ENCODE data around the gene CTNNA3.

CTNNA3 gene

GRCh38 chr10:67612577-67613537 is 83.1 kb downstream of the CTNNA3 start:
- TF ChIP-seq EZH2phosphoT487 (IDR thresholded peaks at IDR 0.05; ENCODE audit: borderline replicate concordance): peak; percentile 51
- TF ChIP-seq, protein P1, sequence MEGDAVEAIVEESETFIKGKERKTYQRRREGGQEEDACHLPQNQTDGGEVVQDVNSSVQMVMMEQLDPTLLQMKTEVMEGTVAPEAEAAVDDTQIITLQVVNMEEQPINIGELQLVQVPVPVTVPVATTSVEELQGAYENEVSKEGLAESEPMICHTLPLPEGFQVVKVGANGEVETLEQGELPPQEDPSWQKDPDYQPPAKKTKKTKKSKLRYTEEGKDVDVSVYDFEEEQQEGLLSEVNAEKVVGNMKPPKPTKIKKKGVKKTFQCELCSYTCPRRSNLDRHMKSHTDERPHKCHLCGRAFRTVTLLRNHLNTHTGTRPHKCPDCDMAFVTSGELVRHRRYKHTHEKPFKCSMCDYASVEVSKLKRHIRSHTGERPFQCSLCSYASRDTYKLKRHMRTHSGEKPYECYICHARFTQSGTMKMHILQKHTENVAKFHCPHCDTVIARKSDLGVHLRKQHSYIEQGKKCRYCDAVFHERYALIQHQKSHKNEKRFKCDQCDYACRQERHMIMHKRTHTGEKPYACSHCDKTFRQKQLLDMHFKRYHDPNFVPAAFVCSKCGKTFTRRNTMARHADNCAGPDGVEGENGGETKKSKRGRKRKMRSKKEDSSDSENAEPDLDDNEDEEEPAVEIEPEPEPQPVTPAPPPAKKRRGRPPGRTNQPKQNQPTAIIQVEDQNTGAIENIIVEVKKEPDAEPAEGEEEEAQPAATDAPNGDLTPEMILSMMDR (conservative IDR thresholded peaks at IDR 0.05; ENCODE audit: low read length): no peak
- no peak overlapping the region for H3K4me2 ChIP-seq (ENCODE audit: low read depth, low read length, poor library complexity, severe bottlenecking)

DNA sequence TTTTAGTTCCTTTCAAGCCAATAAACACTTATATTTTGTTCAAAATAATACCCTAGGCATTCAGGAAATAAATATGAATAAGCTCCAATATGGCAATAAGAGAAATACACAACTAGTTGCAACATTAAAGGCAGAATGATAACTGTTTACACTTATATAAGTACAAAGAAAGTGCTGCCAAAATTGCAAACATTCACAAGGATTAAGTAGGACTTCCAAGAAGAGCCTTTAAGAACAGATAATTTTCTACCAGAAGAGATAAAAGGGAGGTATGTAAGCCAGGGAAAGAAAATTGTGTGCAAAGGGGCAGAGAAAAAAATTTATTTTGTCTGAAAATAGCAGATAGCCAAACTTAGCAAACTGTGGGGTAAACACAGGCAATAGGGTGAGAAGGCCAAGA is 83.8 kb downstream of the CTNNA3 start:
- H3K36me3 ChIP-seq (ENCODE audit: insufficient read depth, low read length): no peaks in the 10 kb centered on the region
- TF ChIP-seq, protein P1 (conservative IDR thresholded peaks at IDR 0.05; ENCODE audit: low read length): no peak
- TF ChIP-seq EZH2phosphoT487 (IDR thresholded peaks at IDR 0.05; ENCODE audit: borderline replicate concordance): no peak
- no peaks in the 10 kb centered on the region for H3K9me2 ChIP-seq (replicated peaks; ENCODE audit: low read depth, low read length)
- H3K4me3 ChIP-seq (ENCODE audit: low read length, poor library complexity, severe bottlenecking): no peak overlapping the region
- peaks cover 79% of the 10 kb centered on the region for H3K27me3 ChIP-seq (ENCODE audit: insufficient read depth, low read length, poor library complexity, severe bottlenecking)
- H4K20me1 ChIP-seq (ENCODE audit: insufficient read depth, low read length, poor library complexity, severe bottlenecking): no peaks in the 10 kb centered on the region
- no peaks in the 10 kb centered on the region for H3K79me2 ChIP-seq (ENCODE audit: insufficient read depth, low read length)
- H3K9ac ChIP-seq (ENCODE audit: low read depth, low read length, poor library complexity, severe bottlenecking): no peak overlapping the region
- no peak overlapping the region for H3K4me2 ChIP-seq (ENCODE audit: low read depth, low read length, poor library complexity, severe bottlenecking)
- H3F3A ChIP-seq (ENCODE audit: low read depth): no peaks in the 10 kb centered on the region
- no peak overlapping the region for H2AFZ ChIP-seq (ENCODE audit: low read length)
- H3K9me3 ChIP-seq (ENCODE audit: insufficient read depth, low read depth, low read length): no peaks in the 10 kb centered on the region
- H3K4me1 ChIP-seq (ENCODE audit: insufficient read depth, low read length, poor library complexity, severe bottlenecking): no peaks in the 10 kb centered on the region

More at GRCh38 chr10:67612577-67613537, 83.1 kb downstream of the CTNNA3 start:
- Histone ChIP-seq H3F3A (ENCODE audit: low read depth) (no peaks in the 10 kb centered on the region), H3K4me1 (ENCODE audit: insufficient read depth, low read length, poor library complexity, severe bottlenecking) (no peaks in the 10 kb centered on the region), H3K9me3 (ENCODE audit: insufficient read depth, low read depth, low read length) (no peaks in the 10 kb centered on the region), H3K27me3 (ENCODE audit: insufficient read depth, low read length, poor library complexity, severe bottlenecking) (peaks cover 79% of the 10 kb centered on the region), H3K4me3 (ENCODE audit: low read length, poor library complexity, severe bottlenecking) (no peak overlapping the region), H4K20me1 (ENCODE audit: insufficient read depth, low read length, poor library complexity, severe bottlenecking) (no peaks in the 10 kb centered on the region), H3K36me3 (ENCODE audit: insufficient read depth, low read length) (no peaks in the 10 kb centered on the region), H3K79me2 (ENCODE audit: insufficient read depth, low read length) (no peaks in the 10 kb centered on the region), H2AFZ (ENCODE audit: low read length) (no peak overlapping the region), H3K9me2 (replicated peaks; ENCODE audit: low read depth, low read length) (no peaks in the 10 kb centered on the region), H3K9ac (ENCODE audit: low read depth, low read length, poor library complexity, severe bottlenecking) (no peak overlapping the region)

DNA sequence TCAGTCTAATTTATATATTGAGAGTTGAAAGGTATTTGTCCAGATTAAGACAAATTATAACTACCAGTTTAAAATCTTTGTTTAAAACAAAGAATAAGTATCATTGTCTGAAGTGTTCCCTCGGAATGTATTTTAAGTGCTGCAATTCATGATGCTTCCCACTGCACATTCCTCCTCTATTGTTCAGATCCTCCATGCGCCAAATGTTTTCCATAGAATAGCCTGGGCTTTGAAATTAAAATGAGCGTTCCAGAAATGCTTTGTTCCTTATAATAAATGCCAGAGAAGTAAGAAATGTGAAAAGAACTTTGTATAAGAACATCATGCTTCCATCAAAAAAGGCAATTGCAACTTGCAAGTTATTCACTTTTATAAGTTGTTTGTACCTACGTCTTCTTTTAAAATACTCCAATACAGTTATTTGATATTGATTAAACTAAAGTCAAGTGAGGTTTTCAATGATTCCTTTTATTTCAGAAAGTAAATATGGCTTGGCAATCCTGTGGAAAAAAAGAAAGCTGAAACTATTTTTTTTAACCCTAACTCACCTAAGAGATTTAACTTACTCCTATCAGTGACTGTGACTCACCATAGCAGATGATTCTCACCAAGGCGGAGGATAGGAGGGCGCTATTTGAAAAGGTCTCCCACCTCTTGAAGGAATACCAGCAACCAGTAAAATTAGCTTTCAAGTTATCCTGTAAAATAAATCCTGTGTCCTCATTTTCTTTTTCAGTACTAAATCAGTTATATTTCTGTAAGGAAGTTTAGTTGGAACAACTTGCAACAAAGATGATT is 85.8 kb downstream of the CTNNA3 start:
- Histone ChIP-seq H3K27me3 (ENCODE audit: insufficient read depth, low read length, poor library complexity, severe bottlenecking) (peaks cover 75% of the 10 kb centered on the region), H3K4me1 (ENCODE audit: insufficient read depth, low read length, poor library complexity, severe bottlenecking) (no peaks in the 10 kb centered on the region), H3K79me2 (ENCODE audit: insufficient read depth, low read length) (no peaks in the 10 kb centered on the region), H2AFZ (ENCODE audit: low read length) (no peak overlapping the region), H3K36me3 (ENCODE audit: insufficient read depth, low read length) (no peaks in the 10 kb centered on the region), H3K9ac (ENCODE audit: low read depth, low read length, poor library complexity, severe bottlenecking) (no peak overlapping the region), H3K9me3 (ENCODE audit: insufficient read depth, low read depth, low read length) (no peaks in the 10 kb centered on the region), H3F3A (ENCODE audit: low read depth) (no peaks in the 10 kb centered on the region), H4K20me1 (ENCODE audit: insufficient read depth, low read length, poor library complexity, severe bottlenecking) (no peaks in the 10 kb centered on the region), H3K4me3 (ENCODE audit: low read length, poor library complexity, severe bottlenecking) (no peak overlapping the region), H3K4me2 (ENCODE audit: low read depth, low read length, poor library complexity, severe bottlenecking) (no peak overlapping the region), H3K9me2 (replicated peaks; ENCODE audit: low read depth, low read length) (no peaks in the 10 kb centered on the region)
- TF ChIP-seq, protein P1 (conservative IDR thresholded peaks at IDR 0.05; ENCODE audit: low read length): no peak
- TF ChIP-seq EZH2phosphoT487 (IDR thresholded peaks at IDR 0.05; ENCODE audit: borderline replicate concordance): no peak
